ENCODE data around the gene XPC.
"Not testable (repeated sequence)": the region's sequence is repeated elsewhere in the genome, so short reads cannot be mapped to it uniquely, and the experiment has no call there.

The XPC gene

GRCh38 chr3:14117468-14118399 lies 60.7 kb downstream of the XPC start:
- DNase-seq: no peak

DNA sequence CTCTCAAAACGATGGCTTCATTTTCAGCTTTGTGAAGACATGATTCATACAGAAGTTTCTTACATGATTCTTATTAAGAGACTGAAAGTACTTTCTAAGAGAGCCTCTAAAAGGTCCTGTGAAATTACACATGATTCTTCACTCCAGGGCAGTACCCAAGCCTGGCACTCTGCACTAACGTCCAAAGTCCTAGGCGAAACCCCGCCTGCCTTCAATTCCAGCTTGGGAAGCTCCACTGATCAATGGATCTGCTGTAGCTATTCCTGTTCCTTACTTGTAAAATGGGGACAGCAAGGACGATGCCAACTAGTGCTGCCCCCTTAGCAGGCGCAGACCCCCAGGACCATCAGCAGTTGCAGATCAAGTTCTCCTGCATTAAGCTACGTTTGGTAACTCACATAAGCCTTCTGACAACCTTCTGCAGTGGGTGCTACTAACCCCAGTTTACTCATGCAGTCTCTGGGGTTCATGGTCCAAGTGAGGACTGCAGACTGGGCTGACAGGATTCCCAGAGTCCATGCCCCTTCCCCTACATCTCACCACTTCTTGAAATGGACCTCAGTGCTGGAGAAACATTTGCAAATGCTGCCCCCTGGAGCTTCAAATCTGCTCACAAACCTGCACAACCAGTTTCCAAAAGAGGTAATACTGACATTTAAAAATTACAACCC lies 64.3 kb downstream of the XPC start:
- DNase-seq: no peak

GRCh38 chr3:14110699-14111098 lies 67.7 kb downstream of the XPC start:
- no peak for DNase-seq

GRCh38 chr3:14109821-14110220 lies 68.6 kb downstream of the XPC start:
- DNase-seq: not testable (repeated sequence)

DNA sequence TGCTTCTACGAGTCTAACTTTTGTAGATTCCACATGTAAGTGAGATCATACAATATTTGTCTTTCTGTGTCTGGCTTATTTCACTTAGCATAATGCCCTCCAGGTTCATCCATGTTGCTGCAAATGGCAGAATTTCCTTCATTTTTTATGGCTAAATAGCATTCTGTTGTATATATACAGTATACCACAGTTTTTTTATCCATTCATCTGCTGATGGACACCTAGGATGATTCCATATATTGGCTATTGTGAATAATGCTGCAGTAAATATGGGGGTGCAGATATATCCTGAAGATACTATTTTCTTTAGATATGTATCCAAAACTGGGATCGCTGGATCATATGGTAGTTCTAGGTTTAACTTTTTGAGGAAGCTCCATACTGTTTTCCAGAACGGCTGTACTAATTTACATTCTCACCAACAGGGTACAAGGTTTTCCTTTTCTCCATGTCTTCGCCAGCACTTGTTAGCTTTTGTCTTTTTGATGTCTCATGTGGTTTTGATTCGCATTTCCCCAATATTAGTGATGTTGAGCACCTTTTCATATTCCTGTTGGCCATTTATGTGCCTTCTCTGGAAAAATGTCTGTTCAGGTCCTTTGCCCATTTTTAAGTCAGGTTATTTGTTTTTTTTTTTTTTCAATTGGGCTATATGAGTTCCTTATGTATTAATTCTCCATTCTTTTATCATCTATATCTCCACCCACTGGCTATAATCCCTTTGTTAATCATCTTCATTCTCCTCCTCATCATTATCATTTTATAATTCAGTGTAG lies 80.6 kb downstream of the XPC start:
- DNase-seq: no peak

- no peak for DNase-seq
Observed at GRCh38 chr3:14096742-14097141, 81.7 kb downstream of the XPC start.

Data from CD4-positive, alpha-beta T cell treated with Interleukin-17A for 1 hour (primary cell).